T-helper 1 cell treated with Interleukin-12 subunit alpha and Interleukin-12 subunit beta and Interleukin-4 antibody, amounts not matched to agents 30 ng/mL and 1 ng/mL, for 36 hours (primary cell): Measurements from ENCODE around the gene XPNPEP2. TPM values are rescaled to one million over a fixed set of nuclear protein-coding genes. Genes with fewer than 3 reads are reported as not detected.

Experiments
- intact Hi-C: fragments of 100-400 bp; cut with micrococcal nuclease; formaldehyde crosslinking; loops from one replicate; pipeline ENCODE4 v1.15.1; 2024
- total RNA-seq: library from RNA; stranded (reverse); gene quantifications from 2 replicates; pipeline ENCODE4 v1.2.3, GENCODE V29; 2022

The XPNPEP2 gene
- total RNA-seq, 1 donor from 2014 or later: 0.88 TPM

- intact Hi-C loops: loop anchor here (1.0 to 5.0 kb wide), 4 partner anchors 8 to 490 kb away; partner anchors contain the start of genes BCORL1 and ZNF280C
Observed at GRCh38 chrX:129777218-129778030, 38.6 kb downstream of the XPNPEP2 start.

GRCh38 chrX:129779086-129779672 is 40.4 kb downstream of the XPNPEP2 start:
- intact Hi-C loops: loop anchor here (2.0 to 5.0 kb wide), 2 partner anchors 204 to 488 kb away; partner anchors contain the start of genes BCORL1 and ZNF280C

GRCh38 chrX:129779747-129780146 is 41.0 kb downstream of the XPNPEP2 start, which contains the start of gene SASH3:
Gene SASH3 (plus strand): TSS chrX:129779949. CDS start chrX:129780098, 149 bp downstream.
- intact Hi-C loops: loop anchor here (2.0 to 5.0 kb wide), 6 partner anchors 102 to 488 kb away; partner anchors contain the start of genes BCORL1, RAB33A and ZNF280C

- intact Hi-C loops: loop anchor here (1.0 to 5.0 kb wide), 11 partner anchors 7 to 390 kb away; partner anchors contain the start of genes RAB33A and UTP14A
Observed at GRCh38 chrX:129780441-129781105, 41.8 kb downstream of the XPNPEP2 start.

GRCh38 chrX:129781134-129781672 is 42.4 kb downstream of the XPNPEP2 start:
- intact Hi-C loops: loop anchor here (1.0 to 5.0 kb wide), 11 partner anchors 8 to 390 kb away; partner anchors contain the start of genes RAB33A and UTP14A

GRCh38 chrX:129781680-129782495 is 43.1 kb downstream of the XPNPEP2 start:
- intact Hi-C loops: loop anchor here (1.0 to 5.0 kb wide), 11 partner anchors 9 to 389 kb away; partner anchors contain the start of genes RAB33A and UTP14A

GRCh38 chrX:129782706-129783105 is 43.9 kb downstream of the XPNPEP2 start:
- intact Hi-C loops: loop anchor here (1.0 to 5.0 kb wide), 2 partner anchors 41 to 105 kb away; no protein-coding TSS in a partner anchor

- intact Hi-C loops: loop anchor here (1.0 to 5.0 kb wide), 2 partner anchors 40 to 106 kb away; no protein-coding TSS in a partner anchor
Observed at GRCh38 chrX:129783291-129783713, 44.5 kb downstream of the XPNPEP2 start.

- intact Hi-C loops: loop anchor here (5.0 kb wide), 1 partner anchor 107 kb away; no protein-coding TSS in a partner anchor
Observed at GRCh38 chrX:129784371-129784770, 45.6 kb downstream of the XPNPEP2 start.

- intact Hi-C loops: no loop called here
Observed at GRCh38 chrX:129785160-129785947, 46.6 kb downstream of the XPNPEP2 start.

GRCh38 chrX:129786210-129786651 is 47.5 kb downstream of the XPNPEP2 start:
- intact Hi-C loops: no loop called here

GRCh38 chrX:129787336-129788055 is 48.7 kb downstream of the XPNPEP2 start:
- intact Hi-C loops: no loop called here

- intact Hi-C loops: no loop called here
Observed at GRCh38 chrX:129788527-129788926, 49.7 kb downstream of the XPNPEP2 start.

GRCh38 chrX:129790146-129790545 is 51.4 kb downstream of the XPNPEP2 start:
- intact Hi-C loops: no loop called here

GRCh38 chrX:129790808-129791207 is 52.0 kb downstream of the XPNPEP2 start:
- intact Hi-C loops: no loop called here

- intact Hi-C loops: no loop called here
Observed at GRCh38 chrX:129791336-129791735, 52.6 kb downstream of the XPNPEP2 start.

GRCh38 chrX:129791961-129792570 is 53.3 kb downstream of the XPNPEP2 start:
- intact Hi-C loops: no loop called here
